ENCODE measurements around the gene C3.

C3 gene

DNA sequence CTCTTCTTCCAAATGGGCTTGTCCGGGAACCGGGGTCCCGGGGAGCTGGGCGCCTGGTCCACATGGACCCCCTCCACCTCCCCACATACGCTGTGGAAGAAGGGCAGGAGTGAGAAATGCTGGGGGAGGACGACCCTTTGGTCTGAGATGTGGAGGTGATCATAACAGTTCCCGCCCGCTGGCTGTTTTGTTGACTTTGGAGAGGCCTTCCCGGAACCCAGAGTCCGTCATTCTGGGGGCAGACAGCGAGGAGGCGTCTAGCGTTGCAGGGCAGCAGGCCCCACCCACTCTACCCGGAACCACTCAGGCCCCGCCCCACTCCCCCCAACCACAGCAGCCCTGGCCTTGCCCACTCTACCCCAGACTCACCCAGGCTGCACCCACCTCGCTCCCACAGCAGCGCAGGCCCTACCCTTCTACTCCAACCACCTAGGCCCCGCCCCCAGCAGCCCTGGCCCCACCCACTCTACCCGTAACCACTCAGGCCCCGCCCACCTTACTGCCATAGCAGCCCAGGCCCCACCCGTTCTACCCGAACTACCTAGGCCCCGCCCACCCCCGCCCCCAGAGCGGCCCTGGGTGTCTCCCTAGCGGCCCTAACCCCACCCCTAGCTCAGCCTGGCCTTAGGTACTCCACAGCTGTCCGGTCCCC, 9.8 kb upstream of the C3 start:
- DNase-seq = peak; percentile 36

DNA sequence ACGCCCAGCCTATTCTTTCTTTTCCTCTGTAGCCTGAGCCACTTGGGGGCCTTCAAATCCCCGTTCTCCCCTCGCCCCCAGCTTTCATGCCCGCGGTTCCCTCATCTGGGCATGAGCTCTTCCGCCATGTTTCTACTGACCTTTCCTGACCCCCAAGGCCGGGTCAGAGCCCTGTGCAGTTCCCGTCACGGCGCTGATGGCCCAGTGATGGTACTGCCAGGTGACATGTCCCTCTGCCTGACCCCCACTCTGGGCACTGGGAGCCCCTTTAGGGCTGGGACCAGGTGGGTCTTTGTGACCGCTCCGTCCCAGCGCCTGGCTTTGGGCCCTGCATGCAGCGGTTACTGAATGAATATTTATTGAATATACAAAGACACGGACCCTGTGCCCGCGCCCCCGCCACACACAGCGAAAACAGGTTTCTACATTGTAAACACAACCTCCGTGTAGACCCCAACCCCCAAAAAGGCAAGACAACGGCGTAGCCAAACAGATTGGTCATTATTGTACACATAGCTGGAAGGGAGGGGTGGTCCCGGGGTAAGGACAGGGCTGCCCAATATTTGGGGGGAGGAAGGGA, 9.2 kb upstream of the C3 start:
- no peak for DNase-seq

DNA sequence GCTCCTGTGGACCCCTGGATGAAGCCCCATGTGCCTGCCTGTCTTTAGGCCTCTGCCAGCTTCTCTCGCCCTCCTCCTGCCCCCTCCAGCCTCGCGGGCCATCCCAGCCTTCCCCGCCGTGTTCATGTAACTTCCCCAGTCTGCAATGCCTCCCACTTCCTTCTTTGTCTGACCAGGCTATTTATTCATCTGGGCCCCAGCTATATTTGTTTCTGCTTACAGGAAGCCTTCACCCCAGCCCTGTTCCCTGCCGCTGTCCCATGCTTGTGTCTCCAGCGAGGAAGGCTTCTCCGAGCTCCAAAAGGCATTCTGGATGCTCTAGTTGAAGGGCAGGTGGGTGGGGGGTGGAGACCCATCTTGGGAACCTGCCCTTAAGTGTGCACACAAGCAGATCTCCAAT, 7.9 kb upstream of the C3 start:
- DNase-seq = peak; percentile 9

DNA sequence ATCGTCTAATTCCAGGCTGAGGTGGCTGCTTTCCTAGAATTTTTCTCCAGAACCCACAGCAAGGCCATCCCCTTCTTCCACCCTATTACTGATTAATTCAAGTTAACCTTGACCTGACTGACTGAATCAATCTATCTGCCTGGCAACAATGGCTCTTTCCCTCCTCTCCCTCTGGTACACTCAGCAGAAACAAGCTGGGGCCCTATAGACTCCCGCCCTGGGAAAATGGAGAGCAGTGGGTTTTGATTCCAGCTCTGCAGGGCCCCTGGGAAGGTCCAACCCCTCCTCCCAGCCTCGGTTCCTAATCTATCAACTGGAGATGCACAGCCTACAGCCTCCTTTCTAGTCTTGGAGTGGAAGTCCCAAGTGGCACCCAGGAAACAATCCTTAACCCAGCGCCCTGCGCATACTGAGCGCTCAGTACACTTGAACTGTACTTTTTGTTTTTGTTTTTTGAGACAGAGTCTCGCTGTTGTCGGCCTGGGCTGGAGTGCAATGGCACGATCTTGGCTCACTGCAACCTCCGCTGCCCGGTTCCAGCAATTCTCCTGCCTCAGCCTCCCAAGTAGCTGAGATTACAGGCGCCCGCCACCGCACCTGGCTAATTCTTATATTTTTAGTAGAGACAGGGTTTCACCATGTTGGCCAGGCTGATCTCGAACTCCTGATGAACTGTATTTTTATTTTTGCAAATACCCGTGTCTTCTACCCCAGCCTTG, 5.2 kb upstream of the C3 start:
- DNase-seq = no peak

DNA sequence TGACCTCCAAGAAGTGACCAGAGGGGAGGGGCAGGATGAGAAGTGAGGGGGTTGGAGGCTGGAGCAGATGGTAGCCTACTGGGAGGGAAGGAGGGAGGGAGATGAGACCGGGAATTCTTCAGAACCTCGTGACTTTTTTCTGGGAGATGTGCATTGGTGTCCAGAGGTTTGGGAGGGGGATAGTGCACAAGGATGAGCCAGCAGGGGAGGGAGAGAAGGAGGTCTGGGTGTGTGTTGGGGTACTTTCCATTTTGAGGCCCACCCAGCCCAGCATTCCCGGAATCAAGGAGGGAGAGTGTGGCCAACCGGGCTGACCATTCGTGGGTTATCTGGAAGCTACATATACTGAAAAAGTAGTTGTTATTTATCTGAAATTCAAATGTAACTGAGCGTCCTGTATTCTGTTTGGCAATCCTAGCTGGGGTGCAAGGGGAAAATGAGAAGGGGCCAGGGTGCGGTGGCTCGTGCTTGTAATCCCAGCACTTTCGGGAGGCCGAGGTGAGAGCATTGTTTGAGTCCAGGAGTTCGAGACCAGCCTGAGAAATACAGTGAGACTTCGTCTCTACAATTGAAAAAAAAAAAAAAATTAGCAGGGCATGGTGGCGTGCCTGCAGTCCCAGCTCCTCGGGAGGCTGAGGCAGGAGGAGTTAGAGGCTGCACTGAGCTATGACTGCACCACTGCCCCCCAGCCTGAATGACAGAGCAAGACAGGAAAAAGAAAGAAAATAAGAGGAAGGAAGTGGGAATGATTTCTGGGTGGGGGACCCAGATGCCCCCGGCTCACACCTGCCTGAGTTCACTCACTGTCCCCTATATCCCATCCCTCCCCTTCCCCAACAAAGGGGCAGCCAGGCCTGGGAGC, 4.4 kb upstream of the C3 start:
- no peak for DNase-seq

DNA sequence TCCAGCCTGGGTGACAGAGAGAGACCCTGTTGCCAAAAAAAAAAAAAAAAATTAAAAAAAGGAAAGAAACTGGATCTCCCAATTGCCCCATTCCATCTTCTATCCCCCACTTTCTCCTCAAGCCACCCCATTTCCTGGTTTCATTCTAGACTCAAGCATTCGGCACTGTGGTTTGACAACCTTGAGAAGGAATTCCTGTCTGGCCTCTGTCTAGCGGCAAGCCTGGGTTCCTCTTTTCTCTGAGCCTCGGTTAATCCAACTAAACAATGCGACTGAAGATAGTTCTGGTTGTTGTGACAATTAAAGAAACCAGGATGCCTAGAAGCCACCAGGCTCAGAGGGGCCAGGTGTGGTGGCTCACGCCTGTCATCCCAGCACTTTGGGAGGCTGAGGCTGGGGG, 3.3 kb upstream of the C3 start:
- no peak for DNase-seq

DNA sequence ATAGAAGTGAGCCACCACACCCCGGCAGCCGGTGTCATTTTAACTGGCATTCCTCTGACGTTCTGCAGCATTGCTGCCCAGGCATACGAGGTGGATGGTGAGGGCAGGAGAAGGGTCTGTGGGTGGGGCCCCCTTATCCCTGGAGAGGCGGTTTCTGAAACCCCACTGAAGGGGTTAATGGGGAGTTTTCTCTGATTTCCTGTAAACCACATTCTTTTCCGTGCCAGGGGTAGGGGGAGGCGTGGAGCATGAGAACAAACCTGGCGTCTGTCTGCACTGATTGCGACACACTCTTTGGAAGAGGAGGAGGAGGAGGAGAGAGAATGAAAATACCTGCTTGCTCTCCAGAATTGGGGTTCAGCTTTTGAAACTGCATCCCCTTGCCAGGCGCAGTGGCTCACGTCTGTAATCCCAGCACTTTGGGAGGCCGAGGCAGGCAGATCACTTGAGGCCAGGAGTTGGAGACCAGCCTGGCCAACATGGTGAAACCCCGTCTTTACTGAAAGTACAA, 2.7 kb upstream of the C3 start:
- DNase-seq = no peak

DNA sequence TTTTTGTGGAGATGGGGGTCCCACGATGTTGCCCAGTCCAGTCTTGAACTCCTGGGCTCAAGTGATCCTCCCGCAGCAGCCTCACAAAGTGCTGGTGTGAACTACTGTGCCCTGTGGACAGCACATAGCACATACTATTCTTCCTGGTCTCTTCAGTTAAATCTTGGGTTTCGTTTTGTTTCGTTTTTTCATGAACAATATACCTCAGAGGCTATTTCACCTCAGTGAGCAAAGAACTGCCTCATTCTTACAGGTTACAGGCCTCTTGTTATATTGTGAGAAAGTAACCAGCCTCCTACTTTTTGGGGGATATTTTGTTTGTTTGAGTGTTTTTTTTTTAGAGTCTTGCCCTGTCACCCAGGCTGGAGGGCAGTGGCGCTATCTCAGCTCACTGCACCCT, 1.3 kb upstream of the C3 start:
- DNase-seq = no peak

DNA sequence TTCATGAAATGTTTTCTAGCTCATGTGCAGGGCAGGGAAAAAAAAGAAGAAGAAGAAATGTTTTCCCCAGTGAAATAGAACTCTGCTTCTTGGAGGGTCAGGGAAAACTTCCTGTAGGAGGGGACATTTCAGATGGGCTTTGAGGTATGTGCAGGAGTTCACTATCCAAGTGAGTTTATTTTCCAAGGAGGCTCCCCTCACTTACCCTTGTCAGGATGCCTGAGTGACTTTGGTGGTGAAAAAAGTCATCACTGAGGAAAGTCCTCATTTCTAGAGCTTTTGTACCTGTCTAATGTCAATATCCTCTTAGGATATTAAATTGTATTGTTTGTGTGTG, 656 bp upstream of the C3 start:
- DNase-seq = no peak

DNA sequence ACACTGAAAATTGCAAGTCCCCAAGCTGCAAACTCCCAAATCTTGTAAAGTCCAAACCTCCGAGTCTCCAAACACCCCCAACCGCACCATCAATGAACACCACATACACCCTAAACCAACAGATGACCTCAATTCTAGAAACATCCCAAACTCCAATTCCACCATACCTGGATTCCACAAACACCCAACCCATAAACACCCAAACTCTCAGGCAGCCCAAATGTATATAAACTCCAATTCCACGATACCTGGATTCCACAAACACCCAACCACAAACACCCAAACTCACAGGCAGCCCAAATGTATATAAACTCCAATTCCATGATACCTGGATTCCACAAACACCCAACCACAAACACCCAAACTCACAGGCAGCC, 470 bp downstream of the C3 start:
- no peak for DNase-seq

DNA sequence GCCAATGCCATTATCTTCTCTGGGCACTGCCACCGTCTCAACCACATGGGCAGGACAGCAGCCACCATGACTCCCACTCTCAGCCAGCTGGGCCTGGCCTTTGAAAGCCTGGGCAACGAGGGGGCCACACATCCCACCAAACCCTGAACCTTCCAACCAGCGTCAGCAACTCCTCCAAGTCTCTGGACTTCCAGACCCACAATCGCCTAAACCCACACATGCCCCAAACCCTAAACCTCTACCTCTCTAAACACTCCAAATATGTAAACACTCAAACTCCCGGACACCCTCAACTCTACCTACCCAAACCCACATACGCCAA, 949 bp downstream of the C3 start:
- DNase-seq = no peak

DNA sequence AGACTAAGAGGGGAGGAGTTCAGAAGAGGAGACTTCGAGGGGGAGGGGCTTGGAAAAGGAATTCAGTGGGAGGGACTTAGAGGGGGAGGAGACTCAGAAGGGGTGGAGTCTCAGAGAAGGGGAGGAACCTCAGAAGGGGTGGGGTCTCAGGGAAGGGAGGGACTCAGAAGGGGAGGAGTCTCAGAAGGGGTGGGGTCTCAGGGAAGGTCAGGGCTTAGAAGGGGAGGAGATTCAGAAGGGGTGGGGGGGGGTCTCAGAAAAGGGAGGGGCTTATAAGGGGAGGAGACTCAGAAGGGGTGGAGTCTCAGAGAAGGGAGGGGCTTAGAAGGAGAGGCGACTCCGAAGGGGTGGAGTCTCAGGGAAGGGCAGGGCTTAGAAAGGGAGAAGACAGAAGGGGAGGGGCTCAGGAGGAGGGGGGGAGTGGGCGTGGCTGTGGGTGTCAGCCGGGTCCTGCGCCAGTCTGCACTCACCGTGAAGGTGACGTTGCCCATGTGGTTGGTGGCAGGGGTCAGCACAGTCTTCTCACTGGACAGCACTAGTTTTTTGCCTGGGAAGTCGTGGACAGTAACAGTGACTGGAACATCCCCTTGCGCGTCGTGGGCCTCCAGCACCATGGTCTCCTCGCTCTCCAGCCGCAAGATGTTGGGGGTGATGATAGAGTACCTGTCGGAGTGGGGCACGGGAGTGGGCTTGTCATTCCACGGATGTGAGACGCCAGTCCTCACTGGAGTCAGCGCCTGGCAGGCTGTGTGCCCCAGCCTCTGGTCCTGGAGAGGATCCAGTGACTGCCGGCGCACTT, 1.5 kb downstream of the C3 start:
- peak; percentile 31 for DNase-seq

DNA sequence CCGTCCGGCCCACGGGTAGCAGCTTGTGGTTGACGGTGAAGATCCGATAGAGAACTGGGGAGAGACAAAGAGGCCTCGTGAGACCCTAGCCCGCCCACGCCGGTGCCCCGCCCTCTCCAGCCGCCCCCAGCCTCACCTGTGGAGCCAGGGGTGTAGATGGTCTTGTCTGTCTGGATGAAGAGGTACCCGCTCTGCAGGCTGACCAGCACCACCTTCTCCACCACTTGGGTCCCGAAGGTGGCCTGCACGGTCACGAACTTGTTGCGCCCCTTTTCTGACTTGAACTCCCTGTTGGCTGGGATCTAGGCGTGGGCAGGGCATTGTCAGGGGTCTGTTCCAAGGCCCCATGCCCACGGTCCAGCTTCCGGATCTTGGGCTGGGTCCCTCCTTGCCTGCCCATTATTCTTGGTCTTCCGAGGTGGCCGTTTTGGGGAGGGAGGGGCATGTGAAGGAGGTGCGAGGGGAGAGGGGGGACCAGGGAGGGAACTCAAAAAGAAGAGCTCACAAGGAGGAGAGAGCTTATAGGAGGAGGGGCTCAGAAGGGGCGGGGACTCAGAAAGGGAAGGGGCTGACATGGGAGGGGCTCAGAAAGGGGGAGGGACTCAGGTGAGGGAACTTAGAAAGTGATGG, 2.2 kb downstream of the C3 start:
- no peak for DNase-seq

DNA sequence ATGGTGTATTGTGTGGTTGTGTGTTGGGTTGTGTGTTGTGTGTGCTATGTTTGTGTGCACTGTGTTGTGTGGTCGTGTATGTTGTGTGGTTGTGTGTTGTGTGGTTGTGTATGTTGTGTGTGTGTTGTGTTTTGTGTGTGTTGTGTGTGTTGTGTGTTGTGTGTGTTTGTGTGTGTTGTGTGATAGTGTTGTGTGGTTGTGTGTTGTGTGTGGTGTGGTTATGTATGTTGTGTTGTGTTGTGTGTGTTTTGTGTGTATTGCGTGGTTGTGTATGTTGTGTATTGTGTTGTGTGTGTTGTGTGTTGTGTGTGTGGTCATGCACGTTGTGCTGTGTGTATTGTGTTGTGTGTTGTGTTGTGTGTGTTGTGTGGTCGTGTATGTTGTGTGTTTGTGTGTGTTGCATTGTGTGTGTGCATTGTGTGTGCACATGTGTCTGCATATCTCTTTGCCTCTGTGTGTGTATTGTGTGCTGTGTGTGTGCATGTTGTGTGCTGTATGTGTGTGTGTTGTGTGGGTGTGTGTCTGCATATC, 2.9 kb downstream of the C3 start:
- no peak for DNase-seq

DNA sequence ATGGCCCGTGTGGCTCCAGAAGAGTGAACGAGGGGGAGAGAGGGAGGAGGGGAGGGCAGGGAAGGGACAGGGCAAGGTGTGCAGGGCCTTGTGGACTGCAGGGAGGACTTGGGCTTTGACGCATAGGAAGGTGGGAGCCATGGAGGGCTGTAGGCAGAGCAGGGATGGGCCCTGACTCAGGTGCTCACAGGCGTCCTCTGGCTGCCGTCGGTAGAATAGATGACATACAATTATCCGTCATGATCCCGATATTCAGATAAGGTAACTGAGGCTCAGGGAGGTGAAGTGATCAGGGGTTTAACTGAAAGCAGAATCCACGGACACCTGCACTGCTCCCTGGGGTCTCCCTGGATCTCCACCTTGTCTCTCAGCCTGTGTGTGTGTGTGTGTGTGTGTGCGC, 3.4 kb downstream of the C3 start:
- no peak for DNase-seq

DNA sequence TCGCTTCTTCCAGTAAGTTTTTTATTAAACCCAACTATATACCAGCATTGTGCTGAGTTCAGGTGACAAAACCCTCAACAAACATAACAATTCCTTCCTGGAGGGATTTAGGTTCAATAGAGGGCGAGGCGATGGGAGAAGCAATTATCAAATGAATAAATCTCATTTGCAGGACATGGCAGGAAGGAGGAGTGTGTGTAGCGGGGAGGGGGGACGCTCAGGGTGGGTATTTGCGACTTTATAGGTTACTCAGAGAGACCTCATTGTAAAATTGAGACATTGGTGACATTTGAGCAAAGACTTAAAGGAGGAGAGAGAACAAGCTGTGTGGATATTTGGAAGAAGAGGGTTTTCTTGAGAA, 3.9 kb downstream of the C3 start:
- no peak for DNase-seq

DNA sequence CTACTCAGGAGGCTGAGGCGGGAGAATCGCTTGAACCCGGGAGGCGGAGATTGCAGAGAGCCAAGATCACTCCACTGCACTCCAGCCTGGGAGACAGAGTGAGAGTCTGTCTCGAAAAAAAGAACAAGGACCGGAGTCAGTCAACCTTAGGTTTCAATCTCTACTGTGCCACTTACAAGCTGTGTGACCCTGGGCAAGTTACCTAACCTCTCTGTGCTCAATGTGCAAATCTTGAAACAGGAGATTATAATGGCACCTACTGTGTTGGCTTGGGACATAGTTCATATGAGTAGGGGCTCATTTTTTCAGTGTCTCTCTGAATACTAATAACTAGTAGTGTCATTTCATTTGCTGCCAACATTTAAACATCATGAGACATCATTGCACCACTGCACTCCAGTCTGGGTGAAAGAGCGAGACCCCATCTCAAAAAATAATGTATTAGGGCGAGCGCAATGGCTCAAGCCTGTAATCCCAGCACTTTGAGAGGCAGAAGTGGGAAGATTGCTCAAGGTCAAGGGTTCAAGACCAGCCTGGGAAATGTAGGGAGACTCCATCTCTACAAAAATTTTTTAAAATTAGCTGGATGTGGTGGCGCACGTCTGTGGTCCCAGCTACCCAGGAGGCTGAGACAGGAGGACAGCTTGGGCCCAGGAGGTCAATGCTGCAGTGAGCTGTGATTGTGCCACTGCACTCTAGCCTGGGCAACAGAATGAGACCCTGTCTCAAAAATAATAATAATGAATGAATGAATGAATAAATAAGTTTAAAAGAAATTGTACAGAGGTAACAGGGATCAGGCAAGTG, 5.5 kb downstream of the C3 start:
- DNase-seq = no peak

DNA sequence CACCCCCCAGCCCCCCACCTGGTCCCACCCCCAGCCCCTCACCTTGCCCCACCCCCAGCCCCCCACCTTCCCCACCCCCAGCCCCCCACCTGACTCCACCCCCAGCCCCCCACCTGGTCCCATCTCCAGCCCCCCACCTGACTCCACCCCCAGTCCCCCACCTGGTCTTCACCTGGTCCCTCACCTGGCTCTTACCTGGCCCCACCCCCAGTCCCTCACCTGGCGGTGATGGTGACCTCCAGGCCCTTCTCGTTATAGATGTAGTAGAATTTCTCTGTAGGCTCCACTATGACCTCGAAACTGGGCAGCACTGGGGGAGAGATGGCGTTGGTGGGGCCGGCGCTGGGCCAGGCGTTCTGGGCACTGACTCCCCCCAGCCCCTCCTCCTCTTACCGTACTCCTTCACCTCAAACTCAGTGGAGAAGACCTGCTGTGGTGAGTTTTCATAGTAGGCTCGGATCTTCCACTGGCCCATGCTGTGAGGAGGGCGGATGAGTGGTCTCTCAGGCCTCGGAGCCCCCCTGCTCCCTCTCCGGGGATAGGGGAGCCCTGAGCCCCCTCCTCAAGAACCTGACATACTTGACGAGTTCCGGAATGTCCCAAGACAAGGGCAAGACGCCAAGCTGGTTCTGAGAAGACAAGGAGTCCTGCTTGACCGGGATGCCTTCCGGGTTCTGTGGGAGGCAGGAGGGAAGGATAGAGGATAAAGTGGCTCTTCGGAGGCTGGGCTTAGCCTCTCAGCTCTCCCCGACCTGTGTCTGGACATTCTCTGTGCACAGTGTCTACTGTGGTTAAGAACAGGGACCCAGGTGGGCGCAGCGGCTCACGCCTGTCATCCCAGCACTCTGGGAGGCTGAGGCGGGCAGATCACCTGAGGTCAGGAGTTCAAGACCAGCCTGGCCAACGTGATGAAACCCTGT, 6.4 kb downstream of the C3 start:
- no peak for DNase-seq

DNA sequence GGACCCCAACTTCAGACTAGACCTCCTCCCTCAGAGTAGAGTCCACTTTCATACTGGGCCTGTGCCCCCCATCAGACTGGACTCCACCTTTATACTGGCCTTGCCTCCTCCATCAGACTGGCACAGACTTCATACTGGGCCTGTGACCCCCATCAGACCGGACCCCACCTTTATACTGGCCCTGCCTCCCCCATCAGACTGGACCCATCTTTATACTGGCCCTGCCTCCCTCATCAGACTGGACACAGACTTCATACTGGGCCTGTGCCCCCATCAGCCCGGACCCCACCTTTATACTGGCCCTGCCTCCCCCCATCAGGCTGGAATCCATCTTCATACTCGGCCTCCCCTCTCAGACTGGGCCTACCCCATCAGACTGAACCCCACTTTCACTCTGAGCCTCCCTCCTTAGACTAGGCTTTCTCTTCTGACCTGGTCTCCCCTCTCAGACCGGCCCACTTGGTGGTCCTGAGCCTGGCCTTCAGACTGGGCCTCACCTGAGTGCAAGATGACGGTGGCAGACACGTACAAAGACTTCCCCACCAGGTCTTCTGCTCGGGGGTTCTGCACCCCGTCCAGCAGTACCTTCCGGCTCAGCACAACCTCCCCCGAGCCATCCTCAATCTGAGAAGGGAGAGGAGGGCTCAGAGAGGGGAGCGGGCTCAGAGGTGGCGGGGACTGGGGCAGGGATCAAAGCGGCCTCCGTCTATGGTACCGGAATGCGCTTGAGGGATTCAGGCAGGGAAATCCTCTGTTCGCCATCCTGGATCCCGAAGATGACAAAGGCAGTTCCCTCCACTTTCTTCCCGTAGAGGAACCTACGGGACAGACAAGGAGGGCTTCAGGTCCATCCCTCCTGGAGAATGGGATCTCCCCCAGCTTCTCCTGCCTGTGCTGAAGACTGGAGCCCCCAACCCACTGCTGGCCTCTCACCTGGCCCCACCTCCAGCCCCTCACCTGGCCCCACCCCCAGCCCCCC, 7.5 kb downstream of the C3 start:
- no peak for DNase-seq
